HL-60 (cell line): Measurements from ENCODE around the gene SMIM21.

Source experiments
- DNase-seq, 2 experiments: peaks; one replicate each; pipeline ENCODE4 v3.0.0-alpha.2; 2010 to 2020; ENCODE audit warnings: low read depth in 1 of 2, low spot score in 1 of 2
- H3K27ac ChIP-seq: fragments of 250-450 bp; sonication (Bioruptor Pico); replicated peaks from 2 replicates; pipeline ENCODE4 v1.5.1; 2020; ENCODE audit warnings: mild to moderate bottlenecking, moderate library complexity
- H3K27me3 ChIP-seq: fragments of 250-450 bp; sonication (Bioruptor Pico); 2 replicates; pipeline ENCODE4 v1.5.1; 2021; ENCODE audit warnings: mild to moderate bottlenecking, moderate library complexity; ENCODE audit not compliant: insufficient read depth, poor library complexity, severe bottlenecking
- H3K4me3 ChIP-seq: replicated peaks from 2 replicates; pipeline ENCODE4 v1.5.1; 2011; ENCODE audit warnings: mild to moderate bottlenecking, control low read depth, low read length; ENCODE audit not compliant: insufficient read depth
- GABPA ChIP-seq: IDR thresholded peaks from 2 replicates; pipeline ENCODE4 v1.6.1; 2012; ENCODE audit warnings: low read depth
- POLR2AphosphoS5 ChIP-seq: IDR thresholded peaks from 2 replicates; pipeline ENCODE4 v1.6.1; 2012; ENCODE audit warnings: low read depth
- SPI1 ChIP-seq: IDR thresholded peaks from 2 replicates; pipeline ENCODE4 v1.6.1; 2012; ENCODE audit warnings: low read depth, mild to moderate bottlenecking, borderline replicate concordance
- long read RNA-seq: library from polyadenylated mRNA; unstranded; transcript quantifications from one replicate; pipeline ENCODE4 v2.0.0, GENCODE V29; 2020
- TF ChIP-seq, protein P1 (sequence below): IDR thresholded peaks from 2 replicates; pipeline ENCODE4 v1.6.1; 2012; ENCODE audit warnings: low read depth; ENCODE audit not compliant: insufficient replicate concordance
- TF ChIP-seq, protein P2 (sequence below): IDR thresholded peaks from one replicate; pipeline ENCODE4 v1.5.1; 2011; ENCODE audit warnings: low read length, control low read depth, inconsistent platforms; ENCODE audit not compliant: insufficient read depth

Gene SMIM21
- long read RNA-seq, result 0 reads

GRCh38 chr18:75427603-75428002, at the start of gene SMIM21:
SMIM21 (minus strand) TSS chr18:75427703; CDS start chr18:75427563, 140 bp downstream.
- TF ChIP-seq SPI1 (no peak), POLR2AphosphoS5 (no peak), GABPA (no peak)
- TF ChIP-seq, protein P1, sequence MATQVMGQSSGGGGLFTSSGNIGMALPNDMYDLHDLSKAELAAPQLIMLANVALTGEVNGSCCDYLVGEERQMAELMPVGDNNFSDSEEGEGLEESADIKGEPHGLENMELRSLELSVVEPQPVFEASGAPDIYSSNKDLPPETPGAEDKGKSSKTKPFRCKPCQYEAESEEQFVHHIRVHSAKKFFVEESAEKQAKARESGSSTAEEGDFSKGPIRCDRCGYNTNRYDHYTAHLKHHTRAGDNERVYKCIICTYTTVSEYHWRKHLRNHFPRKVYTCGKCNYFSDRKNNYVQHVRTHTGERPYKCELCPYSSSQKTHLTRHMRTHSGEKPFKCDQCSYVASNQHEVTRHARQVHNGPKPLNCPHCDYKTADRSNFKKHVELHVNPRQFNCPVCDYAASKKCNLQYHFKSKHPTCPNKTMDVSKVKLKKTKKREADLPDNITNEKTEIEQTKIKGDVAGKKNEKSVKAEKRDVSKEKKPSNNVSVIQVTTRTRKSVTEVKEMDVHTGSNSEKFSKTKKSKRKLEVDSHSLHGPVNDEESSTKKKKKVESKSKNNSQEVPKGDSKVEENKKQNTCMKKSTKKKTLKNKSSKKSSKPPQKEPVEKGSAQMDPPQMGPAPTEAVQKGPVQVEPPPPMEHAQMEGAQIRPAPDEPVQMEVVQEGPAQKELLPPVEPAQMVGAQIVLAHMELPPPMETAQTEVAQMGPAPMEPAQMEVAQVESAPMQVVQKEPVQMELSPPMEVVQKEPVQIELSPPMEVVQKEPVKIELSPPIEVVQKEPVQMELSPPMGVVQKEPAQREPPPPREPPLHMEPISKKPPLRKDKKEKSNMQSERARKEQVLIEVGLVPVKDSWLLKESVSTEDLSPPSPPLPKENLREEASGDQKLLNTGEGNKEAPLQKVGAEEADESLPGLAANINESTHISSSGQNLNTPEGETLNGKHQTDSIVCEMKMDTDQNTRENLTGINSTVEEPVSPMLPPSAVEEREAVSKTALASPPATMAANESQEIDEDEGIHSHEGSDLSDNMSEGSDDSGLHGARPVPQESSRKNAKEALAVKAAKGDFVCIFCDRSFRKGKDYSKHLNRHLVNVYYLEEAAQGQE, result no peak
- TF ChIP-seq, protein P2, sequence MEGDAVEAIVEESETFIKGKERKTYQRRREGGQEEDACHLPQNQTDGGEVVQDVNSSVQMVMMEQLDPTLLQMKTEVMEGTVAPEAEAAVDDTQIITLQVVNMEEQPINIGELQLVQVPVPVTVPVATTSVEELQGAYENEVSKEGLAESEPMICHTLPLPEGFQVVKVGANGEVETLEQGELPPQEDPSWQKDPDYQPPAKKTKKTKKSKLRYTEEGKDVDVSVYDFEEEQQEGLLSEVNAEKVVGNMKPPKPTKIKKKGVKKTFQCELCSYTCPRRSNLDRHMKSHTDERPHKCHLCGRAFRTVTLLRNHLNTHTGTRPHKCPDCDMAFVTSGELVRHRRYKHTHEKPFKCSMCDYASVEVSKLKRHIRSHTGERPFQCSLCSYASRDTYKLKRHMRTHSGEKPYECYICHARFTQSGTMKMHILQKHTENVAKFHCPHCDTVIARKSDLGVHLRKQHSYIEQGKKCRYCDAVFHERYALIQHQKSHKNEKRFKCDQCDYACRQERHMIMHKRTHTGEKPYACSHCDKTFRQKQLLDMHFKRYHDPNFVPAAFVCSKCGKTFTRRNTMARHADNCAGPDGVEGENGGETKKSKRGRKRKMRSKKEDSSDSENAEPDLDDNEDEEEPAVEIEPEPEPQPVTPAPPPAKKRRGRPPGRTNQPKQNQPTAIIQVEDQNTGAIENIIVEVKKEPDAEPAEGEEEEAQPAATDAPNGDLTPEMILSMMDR, result no peak
- Histone ChIP-seq H3K4me3 (no peak within 1 kb of the TSS), H3K27ac (no peak within 1 kb of the TSS), H3K27me3 (no peaks in the 10 kb centered on the region)
- no peak for DNase-seq

DNA sequence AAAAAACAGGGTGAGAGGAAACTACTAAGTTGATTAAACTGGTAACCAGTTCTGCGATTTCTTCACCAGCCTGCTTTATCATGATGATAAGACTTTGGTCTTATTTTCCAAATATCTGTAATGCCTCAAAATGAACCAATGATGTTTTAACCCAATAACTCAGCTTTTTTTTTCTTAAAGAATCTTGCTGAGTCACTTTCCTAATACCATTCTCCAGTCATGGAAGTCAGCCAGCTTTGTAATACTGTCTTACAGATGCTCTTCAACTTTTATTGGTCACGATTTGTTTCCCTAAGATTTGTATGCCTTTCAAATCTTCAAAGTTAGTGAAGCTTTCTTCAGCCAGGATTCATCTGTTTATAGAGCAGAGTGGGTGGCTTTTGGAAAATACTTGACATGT, 47.7 kb upstream of the SMIM21 start:
- TF ChIP-seq POLR2AphosphoS5, result no peak
- no peak for TF ChIP-seq GABPA
- TF ChIP-seq, protein P2, result no peak
- TF ChIP-seq, protein P1, result no peak
- TF ChIP-seq SPI1, result no peak
- H3K27ac ChIP-seq, result no peak overlapping the region
- no peak overlapping the region for H3K4me3 ChIP-seq
- peaks cover 4% of the 10 kb centered on the region for H3K27me3 ChIP-seq
- no peak for DNase-seq

- H3K27me3 ChIP-seq, result peaks cover 4% of the 10 kb centered on the region
- TF ChIP-seq POLR2AphosphoS5 (no peak), GABPA (no peak), SPI1 (no peak)
- TF ChIP-seq, protein P2, result no peak
- TF ChIP-seq, protein P1, result no peak
- no peak for DNase-seq
- no peak overlapping the region for H3K27ac ChIP-seq
- no peak overlapping the region for H3K4me3 ChIP-seq
Measured at GRCh38 chr18:75474332-75474731, 46.8 kb upstream of the SMIM21 start.
